Measurements from ENCODE around the gene PALLD. TPM values are rescaled to one million over a fixed set of nuclear protein-coding genes. Genes with fewer than 3 reads are reported as not detected.

PALLD gene
- total and polyA plus RNA-seq, 2 donors: 24.3 to 83.0 TPM

DNA sequence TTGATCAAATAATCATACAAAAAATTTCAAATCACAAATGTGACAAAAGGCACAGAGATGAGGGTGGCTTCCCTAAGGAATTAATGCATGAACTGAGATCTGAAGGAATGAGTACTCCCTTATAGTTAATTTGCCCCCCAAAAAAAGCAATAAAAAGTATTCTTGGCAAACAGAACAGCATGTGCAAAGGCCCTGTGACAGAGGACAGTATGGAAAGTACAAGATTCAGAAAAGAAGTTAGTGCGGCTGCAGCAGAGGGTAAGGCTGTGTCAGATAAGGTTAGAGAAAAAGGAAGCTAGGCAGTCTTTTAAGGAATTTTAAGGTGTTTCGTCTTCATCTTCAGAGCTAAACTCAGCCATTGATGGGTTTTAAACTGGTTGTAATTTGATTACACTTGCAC lies 23.9 kb upstream of the PALLD start:
- Histone ChIP-seq H3K4me3 (ENCODE audit: low read length in 2 of 2) (no peak overlapping the region), H3K27ac (ENCODE audit: low read depth in 1 of 2, low read length in 1 of 2) (no peak overlapping the region), H3K4me1 (ENCODE audit: control insufficient read depth in 2 of 2, insufficient read depth in 2 of 2, low read length in 2 of 2) (peaks cover 4 to 6% of the 10 kb centered on the region in 2 donors), H3K27me3 (ENCODE audit: control insufficient read depth in 2 of 2, insufficient read depth in 1 of 2, low read length in 1 of 2) (no peaks in the 10 kb centered on the region), H3K9me3 (ENCODE audit: control insufficient read depth in 2 of 2, insufficient read depth in 1 of 2, low read length in 1 of 2) (peaks cover 0 to under 1% of the 10 kb centered on the region in 2 donors), H3K36me3 (ENCODE audit: control insufficient read depth in 2 of 2, insufficient read depth in 2 of 2, low read length in 1 of 2) (peaks cover 19 to 36% of the 10 kb centered on the region in 2 donors)
- no peak for DNase-seq (ENCODE audit: low read depth in 6 of 9, low spot score in 9 of 9)
- 98% methylated on average over 2 of the region's 2 CpGs for WGBS

DNA sequence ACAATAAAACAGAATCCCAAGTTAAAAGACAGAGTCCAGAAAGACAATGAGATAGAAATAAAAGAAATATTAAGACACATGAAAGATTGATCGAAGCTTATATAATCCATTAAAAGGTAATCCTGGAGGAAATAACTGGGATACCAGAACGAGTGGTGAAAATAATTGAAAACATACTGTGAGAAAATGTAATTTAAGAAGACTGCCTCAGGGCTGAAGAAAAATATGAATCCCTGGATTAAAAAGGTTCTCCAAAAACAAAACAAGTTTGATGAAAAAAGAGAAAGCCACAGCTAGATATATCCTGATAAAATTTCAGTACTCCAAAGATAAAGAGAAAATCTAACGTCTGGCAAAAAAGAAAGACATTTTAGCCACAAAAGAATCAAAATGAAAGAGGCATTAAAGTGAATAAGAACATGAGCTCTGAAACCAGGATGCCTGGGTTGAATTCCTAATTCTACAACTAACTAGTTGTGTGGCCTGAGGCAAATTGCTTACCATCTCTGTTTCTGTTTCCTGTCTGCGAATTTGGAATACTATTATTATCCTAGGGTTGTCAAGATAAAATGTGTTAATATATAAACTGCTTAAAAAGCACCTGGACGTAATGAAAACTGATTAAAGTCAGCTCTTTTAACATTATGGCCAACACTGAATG lies 22.1 kb upstream of the PALLD start:
- Histone ChIP-seq H3K36me3 (ENCODE audit: control insufficient read depth in 2 of 2, insufficient read depth in 2 of 2, low read length in 1 of 2) (peaks cover 19 to 32% of the 10 kb centered on the region in 2 donors), H3K9me3 (ENCODE audit: control insufficient read depth in 2 of 2, insufficient read depth in 1 of 2, low read length in 1 of 2) (no peaks in the 10 kb centered on the region), H3K4me1 (ENCODE audit: control insufficient read depth in 2 of 2, insufficient read depth in 2 of 2, low read length in 2 of 2) (peaks cover 13 to 19% of the 10 kb centered on the region in 2 donors), H3K27me3 (ENCODE audit: control insufficient read depth in 2 of 2, insufficient read depth in 1 of 2, low read length in 1 of 2) (no peaks in the 10 kb centered on the region), H3K4me3 (ENCODE audit: low read length in 2 of 2) (no peak overlapping the region), H3K27ac (ENCODE audit: low read depth in 1 of 2, low read length in 1 of 2) (no peak overlapping the region)
- DNase-seq (ENCODE audit: low read depth in 6 of 9, low spot score in 9 of 9): no peak
- 75% methylated on average over 5 of the region's 5 CpGs for WGBS

DNA sequence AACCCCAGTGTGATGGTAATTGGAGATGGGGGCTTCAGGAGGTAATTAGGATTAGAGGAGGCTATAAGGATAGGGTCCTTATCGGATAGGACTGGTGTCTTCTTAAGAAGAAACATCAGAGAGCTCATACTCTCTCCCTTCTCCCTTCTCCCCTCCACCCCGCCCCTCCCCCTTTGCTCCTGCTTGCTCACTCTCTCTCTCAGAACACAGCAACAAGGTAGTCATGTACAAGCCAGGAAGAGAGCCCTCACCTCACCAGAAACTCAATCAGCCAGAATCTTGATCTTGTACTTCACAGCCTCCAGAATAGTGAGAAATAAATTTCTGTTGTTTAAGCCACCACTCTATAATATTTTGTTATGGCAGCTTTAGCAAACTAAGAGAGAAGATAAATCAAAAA lies 21.1 kb upstream of the PALLD start:
- Histone ChIP-seq H3K4me3 (ENCODE audit: low read length in 2 of 2) (no peak overlapping the region), H3K36me3 (ENCODE audit: control insufficient read depth in 2 of 2, insufficient read depth in 2 of 2, low read length in 1 of 2) (peaks cover 11 to 23% of the 10 kb centered on the region in 2 donors), H3K27ac (ENCODE audit: low read depth in 1 of 2, low read length in 1 of 2) (no peak overlapping the region), H3K4me1 (ENCODE audit: control insufficient read depth in 2 of 2, insufficient read depth in 2 of 2, low read length in 2 of 2) (peaks cover 13 to 19% of the 10 kb centered on the region in 2 donors), H3K27me3 (ENCODE audit: control insufficient read depth in 2 of 2, insufficient read depth in 1 of 2, low read length in 1 of 2) (no peaks in the 10 kb centered on the region), H3K9me3 (ENCODE audit: control insufficient read depth in 2 of 2, insufficient read depth in 1 of 2, low read length in 1 of 2) (no peaks in the 10 kb centered on the region)
- DNase-seq (ENCODE audit: low read depth in 6 of 9, low spot score in 9 of 9): peak in 4 of 9 donors; percentile 33 to 56 (median 44)
- WGBS: 93% methylated on average over 2 of the region's 2 CpGs

DNA sequence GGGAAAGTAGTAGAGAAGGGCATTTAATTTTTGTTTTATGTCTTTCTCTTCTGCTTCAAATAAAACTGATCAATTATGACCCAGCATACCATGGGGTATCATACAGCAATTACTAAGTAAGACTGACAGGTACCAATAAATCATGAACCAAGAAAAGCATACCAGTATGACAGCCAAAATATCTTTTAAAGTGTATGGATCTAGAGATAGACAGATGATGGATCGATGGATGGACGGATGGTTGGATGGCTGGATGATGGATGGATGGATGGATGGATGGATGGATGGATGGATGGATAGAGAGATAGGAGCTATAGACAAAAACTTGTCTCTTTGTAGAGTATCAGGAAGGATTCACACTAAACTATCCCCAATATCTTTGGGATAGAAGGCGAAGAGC lies 18.0 kb upstream of the PALLD start:
- WGBS: over 99% methylated on average over 3 of the region's 3 CpGs
- Histone ChIP-seq H3K27ac (ENCODE audit: low read depth in 1 of 2, low read length in 1 of 2) (no peak overlapping the region), H3K9me3 (ENCODE audit: control insufficient read depth in 2 of 2, insufficient read depth in 1 of 2, low read length in 1 of 2) (no peaks in the 10 kb centered on the region), H3K36me3 (ENCODE audit: control insufficient read depth in 2 of 2, insufficient read depth in 2 of 2, low read length in 1 of 2) (peaks cover 0 to 2% of the 10 kb centered on the region in 2 donors), H3K27me3 (ENCODE audit: control insufficient read depth in 2 of 2, insufficient read depth in 1 of 2, low read length in 1 of 2) (no peaks in the 10 kb centered on the region), H3K4me1 (ENCODE audit: control insufficient read depth in 2 of 2, insufficient read depth in 2 of 2, low read length in 2 of 2) (peaks cover 16 to 21% of the 10 kb centered on the region in 2 donors), H3K4me3 (ENCODE audit: low read length in 2 of 2) (peak overlapping the region; percentile 80 to 95)
- no peak for DNase-seq (ENCODE audit: low read depth in 6 of 9, low spot score in 9 of 9)

DNA sequence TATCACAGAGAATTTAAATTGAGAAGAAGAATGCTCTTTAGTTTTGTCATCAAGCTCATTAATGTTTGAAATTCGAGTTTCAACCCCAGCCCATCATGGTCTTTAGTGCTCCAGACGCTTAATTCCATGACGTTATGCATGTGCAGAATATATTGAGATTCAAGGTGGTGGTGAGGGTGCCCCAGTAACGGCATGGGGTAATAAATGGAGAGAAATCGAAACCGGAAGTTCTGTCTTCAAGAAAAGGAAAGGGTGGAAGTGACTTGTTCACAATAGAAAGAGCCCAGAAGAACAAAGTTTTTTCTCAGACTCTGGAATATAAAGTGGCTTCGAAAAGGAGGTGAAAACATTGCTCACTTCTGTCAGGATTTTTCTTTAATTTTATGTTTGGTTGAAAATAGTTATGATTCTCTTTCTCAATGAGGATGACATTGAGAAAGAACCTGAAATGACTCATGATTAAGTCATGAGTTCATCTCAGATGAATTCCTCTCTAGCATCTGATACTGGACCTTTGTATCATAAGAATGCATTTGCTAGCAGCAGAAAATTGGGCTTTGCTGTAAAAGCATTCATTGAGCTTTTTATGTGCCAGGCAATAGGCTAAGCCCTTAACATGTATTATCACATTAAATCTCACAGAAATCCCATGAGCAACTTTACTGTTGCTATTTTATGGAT lies 15.8 kb upstream of the PALLD start:
- Histone ChIP-seq H3K27ac (ENCODE audit: low read depth in 1 of 2, low read length in 1 of 2) (peak overlapping the region; percentile 92 to 93), H3K9me3 (ENCODE audit: control insufficient read depth in 2 of 2, insufficient read depth in 1 of 2, low read length in 1 of 2) (no peaks in the 10 kb centered on the region), H3K27me3 (ENCODE audit: control insufficient read depth in 2 of 2, insufficient read depth in 1 of 2, low read length in 1 of 2) (no peaks in the 10 kb centered on the region), H3K4me3 (ENCODE audit: low read length in 2 of 2) (peak overlapping the region; percentile 80 to 95), H3K4me1 (ENCODE audit: control insufficient read depth in 2 of 2, insufficient read depth in 2 of 2, low read length in 2 of 2) (peaks cover 16 to 20% of the 10 kb centered on the region in 2 donors), H3K36me3 (ENCODE audit: control insufficient read depth in 2 of 2, insufficient read depth in 2 of 2, low read length in 1 of 2) (peaks cover 0 to 2% of the 10 kb centered on the region in 2 donors)
- 3% methylated on average over 7 of the region's 7 CpGs for WGBS
- peak; percentile 49 to 91 (median 68) for DNase-seq (ENCODE audit: low read depth in 6 of 9, low spot score in 9 of 9)

DNA sequence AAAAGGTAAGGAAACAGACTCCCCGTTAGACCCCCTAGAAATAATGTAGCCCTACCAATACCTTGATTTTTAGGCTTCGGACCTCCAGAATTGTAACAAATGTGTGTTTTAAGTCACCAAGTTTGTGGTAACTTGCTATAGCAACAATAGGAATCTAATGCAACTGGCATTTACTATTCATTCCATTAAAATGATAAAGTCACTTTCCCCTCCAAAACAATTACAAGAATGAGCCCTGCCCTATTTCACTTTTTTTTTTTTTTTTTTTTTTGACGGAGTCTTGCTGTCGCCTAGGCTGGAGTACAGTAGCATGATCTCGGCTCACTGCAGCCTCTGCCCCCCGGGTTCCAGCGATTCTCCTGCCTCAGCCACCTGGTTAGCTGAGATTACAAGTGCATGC lies 13.0 kb upstream of the PALLD start:
- Histone ChIP-seq H3K27ac (ENCODE audit: low read depth in 1 of 2, low read length in 1 of 2) (no peak overlapping the region), H3K4me1 (ENCODE audit: control insufficient read depth in 2 of 2, insufficient read depth in 2 of 2, low read length in 2 of 2) (peaks cover 8 to 27% of the 10 kb centered on the region in 2 donors), H3K27me3 (ENCODE audit: control insufficient read depth in 2 of 2, insufficient read depth in 1 of 2, low read length in 1 of 2) (no peaks in the 10 kb centered on the region), H3K4me3 (ENCODE audit: low read length in 2 of 2) (no peak overlapping the region), H3K36me3 (ENCODE audit: control insufficient read depth in 2 of 2, insufficient read depth in 2 of 2, low read length in 1 of 2) (no peaks in the 10 kb centered on the region), H3K9me3 (ENCODE audit: control insufficient read depth in 2 of 2, insufficient read depth in 1 of 2, low read length in 1 of 2) (no peaks in the 10 kb centered on the region)
- 98% methylated on average over 7 of the region's 7 CpGs for WGBS
- DNase-seq (ENCODE audit: low read depth in 6 of 9, low spot score in 9 of 9): no peak

DNA sequence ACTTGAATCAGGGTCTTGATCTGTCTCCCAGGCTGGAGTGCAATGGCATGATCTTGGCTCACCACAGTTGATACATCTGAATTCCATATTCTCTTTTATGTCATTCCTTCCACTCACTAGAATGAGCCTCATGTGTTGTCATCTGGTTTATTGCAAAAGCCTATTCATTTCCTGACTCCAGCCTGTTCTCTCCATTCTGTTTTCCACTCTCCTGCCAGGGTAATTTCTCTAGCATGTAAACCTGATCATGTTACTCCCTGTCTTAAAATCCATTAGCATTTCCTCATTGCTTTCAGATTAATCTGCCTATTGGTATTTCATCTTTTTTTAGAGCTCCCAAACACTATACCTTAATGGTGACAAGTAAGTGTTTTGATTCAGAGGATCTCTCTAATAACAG lies 12.2 kb upstream of the PALLD start:
- DNase-seq (ENCODE audit: low read depth in 6 of 9, low spot score in 9 of 9): no peak
- H3K4me3 ChIP-seq (ENCODE audit: low read length in 2 of 2): no peak overlapping the region
- no peak overlapping the region for H3K27ac ChIP-seq (ENCODE audit: low read depth in 1 of 2, low read length in 1 of 2)
- H3K4me1 ChIP-seq (ENCODE audit: control insufficient read depth in 2 of 2, insufficient read depth in 2 of 2, low read length in 2 of 2): peaks cover 8 to 23% of the 10 kb centered on the region in 2 donors
- no peaks in the 10 kb centered on the region for H3K36me3 ChIP-seq (ENCODE audit: control insufficient read depth in 2 of 2, insufficient read depth in 2 of 2, low read length in 1 of 2)
- no peaks in the 10 kb centered on the region for H3K27me3 ChIP-seq (ENCODE audit: control insufficient read depth in 2 of 2, insufficient read depth in 1 of 2, low read length in 1 of 2)
- H3K9me3 ChIP-seq (ENCODE audit: control insufficient read depth in 2 of 2, insufficient read depth in 1 of 2, low read length in 1 of 2): no peaks in the 10 kb centered on the region

DNA sequence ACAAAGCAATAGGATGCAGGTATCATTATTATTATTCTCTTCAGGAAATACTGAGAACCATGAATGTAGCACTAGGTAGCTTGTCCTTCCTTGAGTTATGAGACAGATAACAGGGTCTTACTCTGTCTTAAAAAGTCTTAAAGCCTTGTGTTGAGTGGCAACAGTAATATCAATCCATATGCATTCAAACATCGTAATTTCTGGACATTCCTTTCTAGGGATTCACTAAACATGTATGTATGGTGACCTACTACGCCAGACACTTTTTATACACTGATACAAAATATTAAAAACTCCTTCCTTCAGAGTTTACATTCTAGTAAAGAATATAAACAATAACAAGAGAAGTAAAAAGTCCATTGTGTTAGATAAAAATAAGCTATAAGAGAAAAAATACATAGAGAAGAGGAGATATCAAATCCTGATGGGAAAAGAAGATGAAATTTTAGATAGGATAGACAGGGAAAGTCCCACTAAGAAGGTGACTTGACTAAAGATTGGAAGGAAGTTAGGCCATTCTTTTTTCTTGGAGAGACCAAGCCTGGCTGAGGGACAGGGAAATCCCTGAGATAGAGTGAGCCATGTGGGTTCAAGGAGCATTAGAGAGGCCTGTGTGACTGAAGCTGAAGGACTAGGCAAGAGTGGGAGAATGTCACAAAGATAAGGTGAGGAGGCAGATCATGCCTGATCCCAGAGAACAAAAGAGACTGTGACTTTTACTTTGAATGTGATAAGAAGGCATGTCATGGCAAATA lies 11.5 kb upstream of the PALLD start:
- WGBS: 99% methylated on average over 2 of the region's 2 CpGs
- DNase-seq (ENCODE audit: low read depth in 6 of 9, low spot score in 9 of 9): no peak

DNA sequence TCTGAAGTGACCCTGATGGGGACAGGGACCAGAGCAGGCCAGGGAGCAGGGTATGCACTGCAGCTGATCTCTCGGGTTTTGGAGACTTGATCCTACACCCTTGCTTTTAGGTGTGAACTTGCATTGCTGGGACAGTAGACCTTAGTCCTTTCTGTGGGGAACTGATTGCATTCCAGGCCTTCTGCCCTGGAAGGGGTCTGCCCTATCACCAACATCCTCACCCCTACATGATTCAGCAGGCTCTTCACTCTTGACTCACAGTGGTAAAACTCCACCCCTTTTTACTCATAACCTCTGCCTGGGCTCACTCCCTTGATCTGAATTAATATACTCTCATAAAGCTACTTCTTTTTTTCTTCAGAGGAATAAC lies 10.0 kb upstream of the PALLD start:
- no peak overlapping the region for H3K27ac ChIP-seq (ENCODE audit: low read depth in 1 of 2, low read length in 1 of 2)
- 100% methylated on average over 1 of the region's 1 CpG for whole genome bisulfite sequencing
- H3K36me3 ChIP-seq (ENCODE audit: control insufficient read depth in 2 of 2, insufficient read depth in 2 of 2, low read length in 1 of 2): no peaks in the 10 kb centered on the region
- H3K4me1 ChIP-seq (ENCODE audit: control insufficient read depth in 2 of 2, insufficient read depth in 2 of 2, low read length in 2 of 2): peaks cover 4 to 20% of the 10 kb centered on the region in 2 donors
- H3K4me3 ChIP-seq (ENCODE audit: low read length in 2 of 2): no peak overlapping the region
- no peaks in the 10 kb centered on the region for H3K9me3 ChIP-seq (ENCODE audit: control insufficient read depth in 2 of 2, insufficient read depth in 1 of 2, low read length in 1 of 2)
- DNase-seq (ENCODE audit: low read depth in 6 of 9, low spot score in 9 of 9): no peak
- no peaks in the 10 kb centered on the region for H3K27me3 ChIP-seq (ENCODE audit: control insufficient read depth in 2 of 2, insufficient read depth in 1 of 2, low read length in 1 of 2)

More for the DNA sequence above, 11.5 kb upstream of the PALLD start:
- H3K9me3 ChIP-seq (ENCODE audit: control insufficient read depth in 2 of 2, insufficient read depth in 1 of 2, low read length in 1 of 2): no peaks in the 10 kb centered on the region
- H3K4me1 ChIP-seq (ENCODE audit: control insufficient read depth in 2 of 2, insufficient read depth in 2 of 2, low read length in 2 of 2): peaks cover 8 to 23% of the 10 kb centered on the region in 2 donors
- no peaks in the 10 kb centered on the region for H3K27me3 ChIP-seq (ENCODE audit: control insufficient read depth in 2 of 2, insufficient read depth in 1 of 2, low read length in 1 of 2)
- H3K4me3 ChIP-seq (ENCODE audit: low read length in 2 of 2): no peak overlapping the region
- no peak overlapping the region for H3K27ac ChIP-seq (ENCODE audit: low read depth in 1 of 2, low read length in 1 of 2)
- no peaks in the 10 kb centered on the region for H3K36me3 ChIP-seq (ENCODE audit: control insufficient read depth in 2 of 2, insufficient read depth in 2 of 2, low read length in 1 of 2)
